Measurements from ENCODE around the gene CERS5.

The CERS5 gene

GRCh38 chr12:50201987-50202521, 34.9 kb upstream of the CERS5 start:
- no peaks in the 10 kb centered on the region for H3K27me3 ChIP-seq (ENCODE audit: insufficient read depth, low read length)
- H4K20me1 ChIP-seq (ENCODE audit: insufficient read depth, low read length) = no peaks in the 10 kb centered on the region
- H2AFZ ChIP-seq (ENCODE audit: low read length) = no peak overlapping the region
- H3K36me3 ChIP-seq (ENCODE audit: insufficient read depth, low read length) = no peaks in the 10 kb centered on the region
- no peaks in the 10 kb centered on the region for H3K79me2 ChIP-seq (ENCODE audit: insufficient read depth, low read length)
- no peak overlapping the region for H3K9ac ChIP-seq (ENCODE audit: low read length)
- H3K27ac ChIP-seq (ENCODE audit: low read depth, low read length, poor library complexity, severe bottlenecking) = no peak overlapping the region
- no peaks in the 10 kb centered on the region for H3F3A ChIP-seq (ENCODE audit: insufficient read depth, low read length)
- no peaks in the 10 kb centered on the region for H3K9me3 ChIP-seq (ENCODE audit: low read length)
- no peak overlapping the region for H3K4me2 ChIP-seq (ENCODE audit: low read length)
- TF ChIP-seq EZH2 (IDR thresholded peaks at IDR 0.05; ENCODE audit: borderline replicate concordance, low read length) = no peak
- TF ChIP-seq, protein P1, sequence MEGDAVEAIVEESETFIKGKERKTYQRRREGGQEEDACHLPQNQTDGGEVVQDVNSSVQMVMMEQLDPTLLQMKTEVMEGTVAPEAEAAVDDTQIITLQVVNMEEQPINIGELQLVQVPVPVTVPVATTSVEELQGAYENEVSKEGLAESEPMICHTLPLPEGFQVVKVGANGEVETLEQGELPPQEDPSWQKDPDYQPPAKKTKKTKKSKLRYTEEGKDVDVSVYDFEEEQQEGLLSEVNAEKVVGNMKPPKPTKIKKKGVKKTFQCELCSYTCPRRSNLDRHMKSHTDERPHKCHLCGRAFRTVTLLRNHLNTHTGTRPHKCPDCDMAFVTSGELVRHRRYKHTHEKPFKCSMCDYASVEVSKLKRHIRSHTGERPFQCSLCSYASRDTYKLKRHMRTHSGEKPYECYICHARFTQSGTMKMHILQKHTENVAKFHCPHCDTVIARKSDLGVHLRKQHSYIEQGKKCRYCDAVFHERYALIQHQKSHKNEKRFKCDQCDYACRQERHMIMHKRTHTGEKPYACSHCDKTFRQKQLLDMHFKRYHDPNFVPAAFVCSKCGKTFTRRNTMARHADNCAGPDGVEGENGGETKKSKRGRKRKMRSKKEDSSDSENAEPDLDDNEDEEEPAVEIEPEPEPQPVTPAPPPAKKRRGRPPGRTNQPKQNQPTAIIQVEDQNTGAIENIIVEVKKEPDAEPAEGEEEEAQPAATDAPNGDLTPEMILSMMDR (IDR thresholded peaks at IDR 0.05; ENCODE audit: low read length) = no peak
- H3K9me2 ChIP-seq (ENCODE audit: low read depth, low read length) = no peaks in the 10 kb centered on the region
- H3K4me1 ChIP-seq (ENCODE audit: insufficient read depth, low read length, severe bottlenecking) = no peaks in the 10 kb centered on the region
- H3K4me3 ChIP-seq (ENCODE audit: low read depth, low read length, poor library complexity, severe bottlenecking) = no peak overlapping the region

DNA sequence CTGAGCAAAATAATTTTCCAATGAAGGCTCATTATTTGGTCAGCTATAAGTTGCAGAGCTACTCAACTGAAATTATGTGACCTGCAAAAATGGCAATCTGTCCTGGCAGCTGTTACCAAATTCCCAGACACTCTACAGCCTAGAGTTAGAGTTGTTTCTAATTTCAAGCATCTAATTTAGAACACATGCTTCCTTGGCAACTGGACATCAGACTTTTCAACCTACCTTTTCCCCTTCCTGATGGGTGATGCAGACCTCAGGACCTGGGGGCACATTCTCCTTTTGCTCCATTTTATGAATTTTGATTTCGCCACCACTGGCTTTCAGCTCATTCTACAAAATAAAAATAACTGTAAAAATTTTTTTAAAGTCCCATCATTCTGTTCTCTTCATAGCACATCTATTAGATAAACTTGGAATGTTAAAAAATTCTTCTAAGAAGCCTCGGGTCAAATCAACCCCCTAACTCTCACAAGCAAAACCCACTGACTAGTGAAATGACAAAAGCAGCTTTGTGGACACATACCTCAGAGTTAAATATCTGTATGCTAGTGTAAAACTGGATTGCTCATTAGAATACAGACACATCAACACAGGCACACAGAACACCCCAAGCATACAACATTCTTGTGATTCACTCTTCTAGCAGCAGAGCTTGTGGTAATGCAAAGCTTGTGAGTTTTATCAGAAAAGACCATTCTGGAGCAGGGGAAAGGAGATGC, 33.5 kb upstream of the CERS5 start:
- H3K79me2 ChIP-seq (ENCODE audit: insufficient read depth, low read length) = no peaks in the 10 kb centered on the region
- H3K27ac ChIP-seq (ENCODE audit: low read depth, low read length, poor library complexity, severe bottlenecking) = no peak overlapping the region
- H3K4me2 ChIP-seq (ENCODE audit: low read length) = no peak overlapping the region

GRCh38 chr12:50198829-50199228, 31.7 kb upstream of the CERS5 start:
- Histone ChIP-seq H3K9me3 (ENCODE audit: low read length) (no peaks in the 10 kb centered on the region), H2AFZ (ENCODE audit: low read length) (no peak overlapping the region), H3F3A (ENCODE audit: insufficient read depth, low read length) (no peaks in the 10 kb centered on the region), H3K4me1 (ENCODE audit: insufficient read depth, low read length, severe bottlenecking) (no peaks in the 10 kb centered on the region), H3K27me3 (ENCODE audit: insufficient read depth, low read length) (no peaks in the 10 kb centered on the region), H3K9ac (ENCODE audit: low read length) (no peak overlapping the region), H3K79me2 (ENCODE audit: insufficient read depth, low read length) (no peaks in the 10 kb centered on the region), H3K36me3 (ENCODE audit: insufficient read depth, low read length) (no peaks in the 10 kb centered on the region), H3K9me2 (ENCODE audit: low read depth, low read length) (no peaks in the 10 kb centered on the region), H3K4me3 (ENCODE audit: low read depth, low read length, poor library complexity, severe bottlenecking) (no peak overlapping the region), H3K4me2 (ENCODE audit: low read length) (no peak overlapping the region), H4K20me1 (ENCODE audit: insufficient read depth, low read length) (no peaks in the 10 kb centered on the region), H3K27ac (ENCODE audit: low read depth, low read length, poor library complexity, severe bottlenecking) (no peak overlapping the region)
- TF ChIP-seq EZH2 (IDR thresholded peaks at IDR 0.05; ENCODE audit: borderline replicate concordance, low read length) = no peak
- TF ChIP-seq, protein P1 (IDR thresholded peaks at IDR 0.05; ENCODE audit: low read length) = no peak

More for the DNA sequence above, 33.5 kb upstream of the CERS5 start:
- H3K4me3 ChIP-seq (ENCODE audit: low read depth, low read length, poor library complexity, severe bottlenecking) = no peak overlapping the region
- no peak for TF ChIP-seq EZH2 (IDR thresholded peaks at IDR 0.05; ENCODE audit: borderline replicate concordance, low read length)
- TF ChIP-seq, protein P1 (IDR thresholded peaks at IDR 0.05; ENCODE audit: low read length) = no peak
- H3K27me3 ChIP-seq (ENCODE audit: insufficient read depth, low read length) = no peaks in the 10 kb centered on the region
- H3K4me1 ChIP-seq (ENCODE audit: insufficient read depth, low read length, severe bottlenecking) = no peaks in the 10 kb centered on the region
- no peaks in the 10 kb centered on the region for H3K9me3 ChIP-seq (ENCODE audit: low read length)
- no peaks in the 10 kb centered on the region for H3K36me3 ChIP-seq (ENCODE audit: insufficient read depth, low read length)
- no peak overlapping the region for H3K9ac ChIP-seq (ENCODE audit: low read length)
- H2AFZ ChIP-seq (ENCODE audit: low read length) = no peak overlapping the region
- H3F3A ChIP-seq (ENCODE audit: insufficient read depth, low read length) = no peaks in the 10 kb centered on the region
- H3K9me2 ChIP-seq (ENCODE audit: low read depth, low read length) = no peaks in the 10 kb centered on the region
- no peaks in the 10 kb centered on the region for H4K20me1 ChIP-seq (ENCODE audit: insufficient read depth, low read length)

Data from OCI-LY1 (cell line).